Chondrocyte (in vitro differentiated cells): ENCODE measurements around the gene ABHD16A. TPM values are rescaled to one million over a fixed set of nuclear protein-coding genes. Genes with fewer than 3 reads are reported as not detected.

Experiments
- DNase-seq: peaks from one replicate; pipeline ENCODE4 v3.0.0; 2021; ENCODE audit warnings: mixed read lengths, low spot score
- H3K27ac Mint-ChIP-seq: one replicate; pipeline ENCODE4 v1.8.0; 2021; ENCODE audit warnings: mild to moderate bottlenecking, moderate library complexity, mixed read lengths; ENCODE audit not compliant: unreplicated experiment
- H3K27me3 Mint-ChIP-seq: 2 replicates; pipeline ENCODE4 v1.8.0; 2021; ENCODE audit warnings: low read depth, mixed read lengths
- H3K36me3 Mint-ChIP-seq: 2 replicates; pipeline ENCODE4 v1.8.0; 2021; ENCODE audit warnings: low read depth, mixed read lengths
- H3K4me1 Mint-ChIP-seq: 2 replicates; pipeline ENCODE4 v1.8.0; 2021; ENCODE audit warnings: low read depth, mild to moderate bottlenecking, mixed read lengths
- H3K4me3 Mint-ChIP-seq: one replicate; pipeline ENCODE4 v1.8.0; 2021; ENCODE audit warnings: mild to moderate bottlenecking, moderate library complexity, mixed read lengths; ENCODE audit not compliant: unreplicated experiment
- H3K9me3 Mint-ChIP-seq: 2 replicates; pipeline ENCODE4 v1.8.0; 2021; ENCODE audit warnings: low read depth, mixed read lengths
- CTCF ChIP-seq: fragments of 200-600 bp; sonication (generic); IDR thresholded peaks from 2 replicates; pipeline ENCODE4 v1.5.0; 2021; ENCODE audit warnings: antibody characterized with exemption, mild to moderate bottlenecking, moderate library complexity
- total RNA-seq: library from RNA; stranded (reverse); gene quantifications from 3 replicates; pipeline ENCODE4 v1.2.1, GENCODE V29; 2021

The ABHD16A gene
- total RNA-seq, 1 donor from 2014 or later: 27.8 TPM

GRCh38 chr6:31693535-31693934 lies 9.6 kb downstream of the ABHD16A start:
- no peaks in the 10 kb centered on the region for H3K4me1 Mint-ChIP-seq
- DNase-seq: no peak
- H3K36me3 Mint-ChIP-seq: peaks cover 25% of the 10 kb centered on the region
- no peaks in the 10 kb centered on the region for H3K27me3 Mint-ChIP-seq
- no peak overlapping the region for H3K27ac Mint-ChIP-seq
- no peaks in the 10 kb centered on the region for H3K9me3 Mint-ChIP-seq
- TF ChIP-seq CTCF: no peak
- H3K4me3 Mint-ChIP-seq: no peak overlapping the region

DNA sequence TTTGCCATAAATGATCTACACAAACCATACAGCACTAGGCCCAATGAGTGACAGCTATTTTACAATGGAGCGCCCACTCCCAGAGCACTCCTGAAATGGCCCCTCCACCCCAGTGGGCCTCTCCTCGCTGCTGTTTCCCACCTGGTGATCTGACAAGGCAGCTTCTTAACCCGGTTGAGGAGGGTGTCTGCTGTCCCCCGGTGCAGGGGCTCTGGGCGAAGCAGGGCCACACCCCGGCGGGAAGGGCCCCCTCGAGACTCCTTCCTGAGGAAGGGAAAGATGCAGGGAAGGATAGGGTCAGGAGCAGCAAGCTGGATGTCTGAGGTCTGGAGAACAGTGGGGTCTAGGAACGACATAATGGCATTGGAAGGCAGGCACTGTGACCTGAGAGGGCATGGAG lies 10.2 kb downstream of the ABHD16A start:
- Mint-ChIP-seq H3K9me3 (no peaks in the 10 kb centered on the region), H3K36me3 (peaks cover 27% of the 10 kb centered on the region), H3K27me3 (no peaks in the 10 kb centered on the region), H3K27ac (no peak overlapping the region), H3K4me1 (no peaks in the 10 kb centered on the region), H3K4me3 (no peak overlapping the region)
- no peak for TF ChIP-seq CTCF
- no peak for DNase-seq

DNA sequence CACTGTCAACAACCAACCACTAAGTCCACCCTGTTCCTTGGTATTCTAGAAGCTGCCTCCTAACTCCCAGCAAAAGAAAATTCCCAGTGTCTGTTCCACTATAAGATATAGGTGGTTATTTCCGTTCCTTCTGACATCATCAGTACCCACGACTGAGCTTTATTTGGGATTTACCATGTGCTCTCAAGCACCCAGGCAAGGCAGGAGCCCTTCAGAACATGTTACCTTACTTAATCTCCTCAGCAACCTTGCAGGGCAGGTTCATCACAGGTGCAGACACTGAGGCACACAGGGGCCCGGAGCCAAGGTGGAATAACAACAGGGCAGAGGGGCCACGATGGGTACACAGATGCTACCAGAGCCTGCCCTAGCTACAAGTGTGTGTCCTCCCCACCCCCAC lies 10.8 kb downstream of the ABHD16A start:
- Mint-ChIP-seq H3K36me3 (peaks cover 27% of the 10 kb centered on the region), H3K4me3 (no peak overlapping the region), H3K27ac (no peak overlapping the region), H3K9me3 (no peaks in the 10 kb centered on the region), H3K27me3 (no peaks in the 10 kb centered on the region), H3K4me1 (no peaks in the 10 kb centered on the region)
- no peak for DNase-seq
- no peak for TF ChIP-seq CTCF

DNA sequence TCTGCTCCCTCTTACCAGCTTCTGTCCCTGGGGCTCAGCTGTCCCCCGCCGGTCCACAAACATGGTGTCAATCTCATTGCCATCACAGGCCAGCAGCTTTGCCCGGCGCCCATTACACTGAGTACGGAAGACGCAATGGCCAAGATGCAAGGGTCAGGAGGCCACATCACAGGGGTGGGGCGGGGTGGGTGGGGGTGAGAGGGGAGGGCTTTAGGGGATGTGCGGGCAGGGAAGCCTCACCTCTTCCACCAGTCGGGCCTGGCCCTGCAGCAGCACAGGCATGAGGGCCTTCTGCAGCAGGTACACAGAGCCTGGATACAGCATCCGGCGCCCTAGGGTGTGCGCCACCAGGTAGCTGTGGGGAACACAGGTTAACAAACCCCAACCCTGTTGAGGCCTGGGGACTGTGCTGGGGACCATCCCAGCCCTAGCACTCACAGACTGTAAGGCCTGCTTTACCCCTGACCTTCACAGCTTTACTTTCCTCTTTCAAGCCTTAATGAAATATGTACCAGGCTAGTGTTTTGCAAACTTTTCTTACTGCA lies 11.5 kb downstream of the ABHD16A start:
- Mint-ChIP-seq H3K4me1 (no peaks in the 10 kb centered on the region), H3K4me3 (no peak overlapping the region), H3K36me3 (peaks cover 27% of the 10 kb centered on the region), H3K9me3 (no peaks in the 10 kb centered on the region), H3K27me3 (no peaks in the 10 kb centered on the region), H3K27ac (no peak overlapping the region)
- no peak for DNase-seq
- TF ChIP-seq CTCF: no peak

GRCh38 chr6:31691078-31691463 lies 12.1 kb downstream of the ABHD16A start:
- DNase-seq: no peak
- H3K27ac Mint-ChIP-seq: no peak overlapping the region
- peaks cover 28% of the 10 kb centered on the region for H3K36me3 Mint-ChIP-seq
- no peaks in the 10 kb centered on the region for H3K27me3 Mint-ChIP-seq
- H3K4me1 Mint-ChIP-seq: no peaks in the 10 kb centered on the region
- no peaks in the 10 kb centered on the region for H3K9me3 Mint-ChIP-seq
- TF ChIP-seq CTCF: no peak
- H3K4me3 Mint-ChIP-seq: no peak overlapping the region
